Endodermal cell (in vitro differentiated cells): Measurements from ENCODE around the gene MAPK7. TPM values are rescaled to one million over a fixed set of nuclear protein-coding genes. Genes with fewer than 3 reads are reported as not detected.
A peak's percentile ranks its signal among the peaks of the same experiment; 100 is the strongest.

Experiments
- DNase-seq: peaks from one replicate; pipeline ENCODE4 v3.0.0-alpha.2; 2017
- H3K27ac ChIP-seq: 2 replicates; pipeline ENCODE4 v1.5.1; 2013; ENCODE audit warnings: mild to moderate bottlenecking, low read depth, low read length, moderate library complexity
- H3K27me3 ChIP-seq: 2 replicates; pipeline ENCODE4 v1.6.1; 2013; ENCODE audit warnings: mild to moderate bottlenecking, low read length, moderate library complexity; ENCODE audit not compliant: insufficient read depth, control insufficient read depth, poor library complexity, severe bottlenecking
- H3K36me3 ChIP-seq: 2 replicates; pipeline ENCODE4 v1.7.0; 2013; ENCODE audit warnings: mild to moderate bottlenecking, low read length, moderate library complexity; ENCODE audit not compliant: control insufficient read depth, insufficient read depth
- H3K4me1 ChIP-seq: one replicate; pipeline ENCODE4 v1.7.0; 2013; ENCODE audit warnings: low read length; ENCODE audit not compliant: control insufficient read depth, insufficient read depth
- H3K4me3 ChIP-seq: 2 replicates; pipeline ENCODE4 v1.5.1; 2013; ENCODE audit warnings: mild to moderate bottlenecking, low read length, moderate library complexity
- H3K9ac ChIP-seq: 2 replicates; pipeline ENCODE4 v1.6.1; 2013; ENCODE audit warnings: mild to moderate bottlenecking, low read length, moderate library complexity; ENCODE audit not compliant: poor library complexity, severe bottlenecking; ENCODE audit errors: extremely low read depth
- H3K9me3 ChIP-seq: 2 replicates; pipeline ENCODE4 v1.6.1; 2013; ENCODE audit warnings: mild to moderate bottlenecking, low read length, moderate library complexity; ENCODE audit not compliant: control insufficient read depth
- H3K27ac Mint-ChIP-seq: 2 replicates; pipeline ENCODE4 v1.8.0; 2020; ENCODE audit warnings: mixed read lengths
- H3K27me3 Mint-ChIP-seq: 2 replicates; pipeline ENCODE4 v1.8.0; 2021; ENCODE audit warnings: mild to moderate bottlenecking, mixed read lengths; ENCODE audit not compliant: insufficient read depth
- H3K36me3 Mint-ChIP-seq: 2 replicates; pipeline ENCODE4 v1.8.0; 2020; ENCODE audit warnings: low read depth, mixed read lengths
- H3K4me1 Mint-ChIP-seq: 2 replicates; pipeline ENCODE4 v1.8.0; 2020; ENCODE audit warnings: mixed read lengths
- H3K4me3 Mint-ChIP-seq: 2 replicates; pipeline ENCODE4 v1.8.0; 2020; ENCODE audit warnings: mild to moderate bottlenecking, moderate library complexity, mixed read lengths
- H3K9me3 Mint-ChIP-seq: 2 replicates; pipeline ENCODE4 v1.8.0; 2020; ENCODE audit warnings: mild to moderate bottlenecking, mixed read lengths
- WGBS, 2 experiments: methylation state at CpG; one replicate each; pipeline versions ENCODE4 v1.1.5 to v1.1.7; 2013; ENCODE audit warnings: missing lambda C conversion rate in 2 of 2, mixed read lengths in 1 of 2; ENCODE audit not compliant: insufficient coverage in 1 of 2, insufficient read length in 1 of 2; 5-methylcytosine and 5-hydroxymethylcytosine counted together
- total RNA-seq, 2 donors: library from RNA; stranded (reverse); fragmentation: NEBNext Ultra II Directional in 1 of 2; extraction: Animal tissue kit (Norgen Biotek cat#: 25700) in 1 of 2; gene quantifications; 2 replicates in 1 of 2; 3 replicates in 1 of 2; pipeline ENCODE4 v1.2.1, GENCODE V29; 2021
- TF ChIP-seq, protein P1 (sequence below): fragments of 200-600 bp; sonication (generic); conservative IDR thresholded peaks from 2 replicates; pipeline ENCODE4 v1.5.0; 2021; ENCODE audit warnings: antibody characterized with exemption, mild to moderate bottlenecking

MAPK7 gene
- total RNA-seq, 2 donors from 2014 or later: 33.3 to 53.4 TPM

GRCh38 chr17:19363114-19363438 is 15.2 kb upstream of the MAPK7 start:
- Histone ChIP-seq H3K9ac (no peak overlapping the region), H3K27ac (no peak overlapping the region), H3K4me3 (peak overlapping the region; percentile 90), H3K27me3 (no peaks in the 10 kb centered on the region), H3K36me3 (no peaks in the 10 kb centered on the region), H3K9me3 (no peaks in the 10 kb centered on the region), H3K4me1 (peaks cover 3% of the 10 kb centered on the region)
- H3K4me1 Mint-ChIP-seq: peaks cover 21% of the 10 kb centered on the region
- H3K4me3 Mint-ChIP-seq: peak overlapping the region; percentile 76
- no peaks in the 10 kb centered on the region for H3K27me3 Mint-ChIP-seq
- peak overlapping the region; percentile 71 for H3K27ac Mint-ChIP-seq
- H3K9me3 Mint-ChIP-seq: no peaks in the 10 kb centered on the region
- 46 to 47% methylated on average over 13 to 14 of the region's 14 CpGs for WGBS, 2 experiments
- peaks cover 15% of the 10 kb centered on the region for H3K36me3 Mint-ChIP-seq
- DNase-seq: no peak
- TF ChIP-seq, protein P1, sequence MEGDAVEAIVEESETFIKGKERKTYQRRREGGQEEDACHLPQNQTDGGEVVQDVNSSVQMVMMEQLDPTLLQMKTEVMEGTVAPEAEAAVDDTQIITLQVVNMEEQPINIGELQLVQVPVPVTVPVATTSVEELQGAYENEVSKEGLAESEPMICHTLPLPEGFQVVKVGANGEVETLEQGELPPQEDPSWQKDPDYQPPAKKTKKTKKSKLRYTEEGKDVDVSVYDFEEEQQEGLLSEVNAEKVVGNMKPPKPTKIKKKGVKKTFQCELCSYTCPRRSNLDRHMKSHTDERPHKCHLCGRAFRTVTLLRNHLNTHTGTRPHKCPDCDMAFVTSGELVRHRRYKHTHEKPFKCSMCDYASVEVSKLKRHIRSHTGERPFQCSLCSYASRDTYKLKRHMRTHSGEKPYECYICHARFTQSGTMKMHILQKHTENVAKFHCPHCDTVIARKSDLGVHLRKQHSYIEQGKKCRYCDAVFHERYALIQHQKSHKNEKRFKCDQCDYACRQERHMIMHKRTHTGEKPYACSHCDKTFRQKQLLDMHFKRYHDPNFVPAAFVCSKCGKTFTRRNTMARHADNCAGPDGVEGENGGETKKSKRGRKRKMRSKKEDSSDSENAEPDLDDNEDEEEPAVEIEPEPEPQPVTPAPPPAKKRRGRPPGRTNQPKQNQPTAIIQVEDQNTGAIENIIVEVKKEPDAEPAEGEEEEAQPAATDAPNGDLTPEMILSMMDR: no peak

DNA sequence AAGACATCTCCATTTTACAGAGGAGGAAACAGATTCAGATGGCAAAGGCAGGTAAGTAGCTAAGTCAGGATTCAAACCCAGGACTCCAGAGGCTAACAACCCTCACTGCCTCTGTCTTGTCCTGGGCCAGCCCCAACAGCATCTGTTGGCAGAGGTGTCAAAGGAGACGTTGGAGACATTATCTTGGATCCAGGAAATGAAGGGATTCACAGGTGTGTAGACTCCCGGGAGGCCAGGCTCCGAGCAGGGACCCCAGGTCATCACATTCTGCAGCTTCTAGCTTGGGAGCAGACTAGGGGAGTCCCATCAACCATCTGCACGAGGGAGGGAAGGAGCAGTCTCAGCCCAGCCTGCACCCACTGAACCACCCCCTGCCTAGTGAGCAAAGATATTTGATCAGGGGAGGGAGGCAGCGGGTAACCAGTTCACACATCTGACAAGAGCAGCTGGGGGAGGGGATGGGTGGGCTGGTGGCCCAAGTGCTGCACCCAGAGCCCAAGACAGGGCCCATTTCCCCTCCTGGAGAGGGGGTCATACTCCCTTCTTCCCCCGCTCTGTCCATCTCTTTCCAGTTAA is 14.8 kb upstream of the MAPK7 start:
- Mint-ChIP-seq H3K4me1 (peaks cover 21% of the 10 kb centered on the region), H3K27ac (peak overlapping the region; percentile 71), H3K36me3 (peaks cover 11% of the 10 kb centered on the region), H3K9me3 (no peaks in the 10 kb centered on the region), H3K27me3 (no peaks in the 10 kb centered on the region), H3K4me3 (peak overlapping the region; percentile 76)
- 79 to 83% methylated on average over 2 to 6 of the region's 6 CpGs for WGBS, 2 experiments
- H3K27ac ChIP-seq: no peak overlapping the region
- H3K9me3 ChIP-seq: no peaks in the 10 kb centered on the region
- DNase-seq: peak; percentile 72
- peaks cover 3% of the 10 kb centered on the region for H3K4me1 ChIP-seq
- peak overlapping the region; percentile 90 for H3K4me3 ChIP-seq
- H3K9ac ChIP-seq: no peak overlapping the region
- TF ChIP-seq, protein P1: no peak
- no peaks in the 10 kb centered on the region for H3K36me3 ChIP-seq
- H3K27me3 ChIP-seq: no peaks in the 10 kb centered on the region

- no peak overlapping the region for H3K9ac ChIP-seq
- TF ChIP-seq, protein P1: no peak
- H3K27ac ChIP-seq: no peak overlapping the region
- H3K36me3 ChIP-seq: no peaks in the 10 kb centered on the region
- no peaks in the 10 kb centered on the region for H3K9me3 ChIP-seq
- Mint-ChIP-seq H3K4me1 (peaks cover 21% of the 10 kb centered on the region), H3K4me3 (no peak overlapping the region), H3K27ac (no peak overlapping the region), H3K27me3 (no peaks in the 10 kb centered on the region), H3K36me3 (peaks cover 4% of the 10 kb centered on the region), H3K9me3 (no peaks in the 10 kb centered on the region)
- H3K4me1 ChIP-seq: peaks cover 3% of the 10 kb centered on the region
- 91 to 95% methylated on average over 8 to 14 of the region's 14 CpGs for WGBS, 2 experiments
- no peak overlapping the region for H3K4me3 ChIP-seq
- H3K27me3 ChIP-seq: no peaks in the 10 kb centered on the region
- DNase-seq: peak; percentile 52
Observed at GRCh38 chr17:19364699-19365498, 13.4 kb upstream of the MAPK7 start.
